ENCODE measurements around the gene LBHD2.

LBHD2 gene

GRCh38 chr14:103058164-103059055, 25.6 kb upstream of the LBHD2 start:
- Histone ChIP-seq H3K27me3 (ENCODE audit: control insufficient read depth in 1 of 2, insufficient read depth in 1 of 2, low read length in 2 of 2) (no peaks in the 10 kb centered on the region), H2BK120ac (ENCODE audit: low read depth, low read length) (no peak overlapping the region), H3K27ac (ENCODE audit: low read length, poor library complexity, severe bottlenecking) (no peak overlapping the region), H3K36me3 (ENCODE audit: control insufficient read depth in 1 of 2, insufficient read depth in 2 of 2, low read depth in 1 of 2, low read length in 2 of 2) (peaks cover 7 to 16% of the 10 kb centered on the region in 2 experiments), H3K14ac (ENCODE audit: low read length in 2 of 2) (no peak overlapping the region), H3K23ac (ENCODE audit: low read length in 2 of 2) (peak overlapping the region in 1 of 2 experiments; percentile 61), H3K4me2 (ENCODE audit: low read length, poor library complexity, severe bottlenecking) (peak overlapping the region; percentile 96), H3K9ac (ENCODE audit: low read length) (peak overlapping the region; percentile 94), H3K79me1 (replicated peaks; ENCODE audit: low read length, poor library complexity, severe bottlenecking) (peaks cover 15% of the 10 kb centered on the region), H2BK12ac (ENCODE audit: low read length in 2 of 2) (no peak overlapping the region), H3K9me3 (ENCODE audit: control insufficient read depth, low read length) (no peaks in the 10 kb centered on the region), H4K91ac (ENCODE audit: low read length) (no peak overlapping the region), H3K18ac (ENCODE audit: low read depth in 1 of 2, low read length in 2 of 2) (peak overlapping the region; percentile 75 to 82), H3K4ac (ENCODE audit: low read depth in 1 of 2, low read length in 2 of 2) (peak overlapping the region in 1 of 2 experiments; percentile 47), H3K4me3 (ENCODE audit: insufficient read depth in 1 of 2, low read depth in 1 of 2, low read length in 2 of 2) (peak overlapping the region; percentile 92 to 93), H2AFZ (ENCODE audit: low read depth, low read length) (peak overlapping the region; percentile 15), H2BK5ac (ENCODE audit: low read depth, low read length, poor library complexity, severe bottlenecking) (no peak overlapping the region), H2BK15ac (ENCODE audit: low read depth, poor library complexity, severe bottlenecking) (no peak overlapping the region), H2AK5ac (ENCODE audit: low read length, severe bottlenecking) (no peak overlapping the region), H4K8ac (ENCODE audit: low read length) (peak overlapping the region; percentile 81), H3K4me1 (ENCODE audit: control insufficient read depth, insufficient read depth, low read depth, low read length) (peaks cover 20% of the 10 kb centered on the region)
- peak; percentile 55 for DNase-seq
- WGBS, result 48% methylated on average over 39 of the region's 39 CpGs

- Histone ChIP-seq H3K4me2 (ENCODE audit: low read length, poor library complexity, severe bottlenecking) (no peak overlapping the region), H3K4ac (ENCODE audit: low read depth in 1 of 2, low read length in 2 of 2) (no peak overlapping the region), H2BK5ac (ENCODE audit: low read depth, low read length, poor library complexity, severe bottlenecking) (no peak overlapping the region), H2BK120ac (ENCODE audit: low read depth, low read length) (no peak overlapping the region), H3K27me3 (ENCODE audit: control insufficient read depth in 1 of 2, insufficient read depth in 1 of 2, low read length in 2 of 2) (no peaks in the 10 kb centered on the region), H3K18ac (ENCODE audit: low read depth in 1 of 2, low read length in 2 of 2) (no peak overlapping the region), H3K23ac (ENCODE audit: low read length in 2 of 2) (no peak overlapping the region), H2AFZ (ENCODE audit: low read depth, low read length) (no peak overlapping the region), H3K14ac (ENCODE audit: low read length in 2 of 2) (no peak overlapping the region), H2BK15ac (ENCODE audit: low read depth, poor library complexity, severe bottlenecking) (no peak overlapping the region), H4K91ac (ENCODE audit: low read length) (peak overlapping the region; percentile 44), H3K9me3 (ENCODE audit: control insufficient read depth, low read length) (no peaks in the 10 kb centered on the region), H3K36me3 (ENCODE audit: control insufficient read depth in 1 of 2, insufficient read depth in 2 of 2, low read depth in 1 of 2, low read length in 2 of 2) (peaks cover 6 to 16% of the 10 kb centered on the region in 2 experiments), H4K8ac (ENCODE audit: low read length) (no peak overlapping the region), H3K27ac (ENCODE audit: low read length, poor library complexity, severe bottlenecking) (no peak overlapping the region), H2BK12ac (ENCODE audit: low read length in 2 of 2) (peak overlapping the region in 1 of 2 experiments; percentile 61), H2AK5ac (ENCODE audit: low read length, severe bottlenecking) (no peak overlapping the region), H3K9ac (ENCODE audit: low read length) (peak overlapping the region; percentile 25), H3K79me1 (replicated peaks; ENCODE audit: low read length, poor library complexity, severe bottlenecking) (peaks cover 15% of the 10 kb centered on the region), H3K4me1 (ENCODE audit: control insufficient read depth, insufficient read depth, low read depth, low read length) (peaks cover 20% of the 10 kb centered on the region), H3K4me3 (ENCODE audit: insufficient read depth in 1 of 2, low read depth in 1 of 2, low read length in 2 of 2) (peak overlapping the region in 1 of 2 experiments; percentile 92)
- no peak for DNase-seq
- WGBS, result 83% methylated on average over 3 of the region's 5 CpGs
Measured at GRCh38 chr14:103059556-103059955, 24.5 kb upstream of the LBHD2 start.

- Histone ChIP-seq H3K79me1 (replicated peaks; ENCODE audit: low read length, poor library complexity, severe bottlenecking) (peaks cover 15% of the 10 kb centered on the region), H3K23ac (ENCODE audit: low read length in 2 of 2) (no peak overlapping the region), H3K18ac (ENCODE audit: low read depth in 1 of 2, low read length in 2 of 2) (no peak overlapping the region), H4K8ac (ENCODE audit: low read length) (no peak overlapping the region), H3K14ac (ENCODE audit: low read length in 2 of 2) (no peak overlapping the region), H3K4me1 (ENCODE audit: control insufficient read depth, insufficient read depth, low read depth, low read length) (peaks cover 19% of the 10 kb centered on the region), H3K27me3 (ENCODE audit: control insufficient read depth in 1 of 2, insufficient read depth in 1 of 2, low read length in 2 of 2) (no peaks in the 10 kb centered on the region), H3K9me3 (ENCODE audit: control insufficient read depth, low read length) (no peaks in the 10 kb centered on the region), H3K4ac (ENCODE audit: low read depth in 1 of 2, low read length in 2 of 2) (no peak overlapping the region), H2BK120ac (ENCODE audit: low read depth, low read length) (no peak overlapping the region), H3K27ac (ENCODE audit: low read length, poor library complexity, severe bottlenecking) (no peak overlapping the region), H4K91ac (ENCODE audit: low read length) (no peak overlapping the region), H2AFZ (ENCODE audit: low read depth, low read length) (no peak overlapping the region), H3K9ac (ENCODE audit: low read length) (no peak overlapping the region), H2BK12ac (ENCODE audit: low read length in 2 of 2) (no peak overlapping the region), H2BK5ac (ENCODE audit: low read depth, low read length, poor library complexity, severe bottlenecking) (no peak overlapping the region), H2AK5ac (ENCODE audit: low read length, severe bottlenecking) (no peak overlapping the region), H2BK15ac (ENCODE audit: low read depth, poor library complexity, severe bottlenecking) (no peak overlapping the region), H3K4me3 (ENCODE audit: insufficient read depth in 1 of 2, low read depth in 1 of 2, low read length in 2 of 2) (no peak overlapping the region), H3K4me2 (ENCODE audit: low read length, poor library complexity, severe bottlenecking) (no peak overlapping the region), H3K36me3 (ENCODE audit: control insufficient read depth in 1 of 2, insufficient read depth in 2 of 2, low read depth in 1 of 2, low read length in 2 of 2) (peaks cover 4 to 10% of the 10 kb centered on the region in 2 experiments)
- 82% methylated on average over 5 of the region's 6 CpGs for WGBS
- DNase-seq, result no peak
Measured at GRCh38 chr14:103061482-103061976, 22.5 kb upstream of the LBHD2 start.

- Histone ChIP-seq H3K36me3 (ENCODE audit: control insufficient read depth in 1 of 2, insufficient read depth in 2 of 2, low read depth in 1 of 2, low read length in 2 of 2) (peaks cover 4 to 6% of the 10 kb centered on the region in 2 experiments), H3K23ac (ENCODE audit: low read length in 2 of 2) (no peak overlapping the region), H3K27ac (ENCODE audit: low read length, poor library complexity, severe bottlenecking) (no peak overlapping the region), H3K4me2 (ENCODE audit: low read length, poor library complexity, severe bottlenecking) (no peak overlapping the region), H4K91ac (ENCODE audit: low read length) (no peak overlapping the region), H3K4me3 (ENCODE audit: insufficient read depth in 1 of 2, low read depth in 1 of 2, low read length in 2 of 2) (no peak overlapping the region), H3K79me1 (replicated peaks; ENCODE audit: low read length, poor library complexity, severe bottlenecking) (peaks cover 10% of the 10 kb centered on the region), H2BK120ac (ENCODE audit: low read depth, low read length) (no peak overlapping the region), H3K9me3 (ENCODE audit: control insufficient read depth, low read length) (no peaks in the 10 kb centered on the region), H3K4ac (ENCODE audit: low read depth in 1 of 2, low read length in 2 of 2) (no peak overlapping the region), H3K18ac (ENCODE audit: low read depth in 1 of 2, low read length in 2 of 2) (no peak overlapping the region), H4K8ac (ENCODE audit: low read length) (no peak overlapping the region), H3K14ac (ENCODE audit: low read length in 2 of 2) (no peak overlapping the region), H3K9ac (ENCODE audit: low read length) (no peak overlapping the region), H2AK5ac (ENCODE audit: low read length, severe bottlenecking) (no peak overlapping the region), H2BK15ac (ENCODE audit: low read depth, poor library complexity, severe bottlenecking) (no peak overlapping the region), H2AFZ (ENCODE audit: low read depth, low read length) (no peak overlapping the region), H2BK12ac (ENCODE audit: low read length in 2 of 2) (no peak overlapping the region), H3K27me3 (ENCODE audit: control insufficient read depth in 1 of 2, insufficient read depth in 1 of 2, low read length in 2 of 2) (no peaks in the 10 kb centered on the region), H2BK5ac (ENCODE audit: low read depth, low read length, poor library complexity, severe bottlenecking) (no peak overlapping the region), H3K4me1 (ENCODE audit: control insufficient read depth, insufficient read depth, low read depth, low read length) (peaks cover 24% of the 10 kb centered on the region)
- WGBS, result 100% methylated on average over 2 of the region's 4 CpGs
- DNase-seq, result no peak
Measured at GRCh38 chr14:103064436-103064835, 19.6 kb upstream of the LBHD2 start.

All from mesenchymal stem cell (in vitro differentiated cells and primary cell).